Measurements from ENCODE around the gene CNTNAP2.
"Not testable (repeated sequence)": the region's sequence is repeated elsewhere in the genome, so short reads cannot be mapped to it uniquely, and the experiment has no call there.

CNTNAP2 gene

DNA sequence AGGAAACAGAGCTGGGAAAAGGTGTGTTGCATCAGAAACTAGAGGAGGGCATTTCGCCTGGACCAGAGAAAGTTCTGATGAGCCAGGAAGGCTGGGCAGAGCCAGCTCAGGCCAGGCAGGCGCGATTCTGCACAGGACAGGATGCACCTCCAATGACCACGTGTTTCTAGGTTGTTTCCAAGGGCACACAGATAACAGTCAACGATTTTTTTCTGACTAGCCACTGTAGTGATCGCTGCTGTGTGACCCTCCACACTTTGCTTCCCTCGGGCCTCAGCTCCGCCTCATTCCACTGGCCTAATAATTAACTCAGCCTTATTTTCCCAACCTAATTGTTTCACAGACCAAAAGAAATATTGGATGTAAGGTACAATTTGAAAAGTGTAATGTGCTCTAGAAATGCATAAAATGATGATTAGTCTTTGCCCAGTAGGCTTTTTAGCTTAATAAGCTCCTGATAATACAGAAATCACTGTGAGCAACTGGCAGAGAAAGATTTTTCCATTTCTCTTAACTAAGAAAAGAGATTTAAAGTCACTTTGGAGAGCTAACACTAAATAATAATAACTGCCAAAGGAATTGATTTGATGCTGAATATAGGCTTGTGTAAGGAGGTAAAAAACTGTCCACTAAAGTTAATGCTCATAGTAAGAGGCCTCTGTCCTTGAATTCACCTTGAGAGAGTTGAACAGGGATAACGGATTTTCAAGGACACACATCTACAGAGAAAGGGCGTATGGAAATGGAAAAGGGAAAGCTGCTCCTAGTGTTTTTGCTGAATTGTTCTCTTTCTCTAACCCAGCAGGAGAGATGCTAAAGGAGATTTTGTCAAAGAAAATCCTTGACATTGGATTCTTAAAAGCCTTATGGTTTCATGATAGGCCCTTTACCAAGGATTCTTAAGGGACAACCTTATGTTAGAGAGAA is 2183.0 kb downstream of the CNTNAP2 start:
- H3K4me1 ChIP-seq (ENCODE audit: low read depth, poor library complexity, severe bottlenecking): peaks cover 11% of the 10 kb centered on the region
- no peaks in the 10 kb centered on the region for H4K20me1 ChIP-seq (ENCODE audit: insufficient read depth)
- no peaks in the 10 kb centered on the region for H3K36me3 ChIP-seq (ENCODE audit: insufficient read depth)
- TF ChIP-seq, protein P1, sequence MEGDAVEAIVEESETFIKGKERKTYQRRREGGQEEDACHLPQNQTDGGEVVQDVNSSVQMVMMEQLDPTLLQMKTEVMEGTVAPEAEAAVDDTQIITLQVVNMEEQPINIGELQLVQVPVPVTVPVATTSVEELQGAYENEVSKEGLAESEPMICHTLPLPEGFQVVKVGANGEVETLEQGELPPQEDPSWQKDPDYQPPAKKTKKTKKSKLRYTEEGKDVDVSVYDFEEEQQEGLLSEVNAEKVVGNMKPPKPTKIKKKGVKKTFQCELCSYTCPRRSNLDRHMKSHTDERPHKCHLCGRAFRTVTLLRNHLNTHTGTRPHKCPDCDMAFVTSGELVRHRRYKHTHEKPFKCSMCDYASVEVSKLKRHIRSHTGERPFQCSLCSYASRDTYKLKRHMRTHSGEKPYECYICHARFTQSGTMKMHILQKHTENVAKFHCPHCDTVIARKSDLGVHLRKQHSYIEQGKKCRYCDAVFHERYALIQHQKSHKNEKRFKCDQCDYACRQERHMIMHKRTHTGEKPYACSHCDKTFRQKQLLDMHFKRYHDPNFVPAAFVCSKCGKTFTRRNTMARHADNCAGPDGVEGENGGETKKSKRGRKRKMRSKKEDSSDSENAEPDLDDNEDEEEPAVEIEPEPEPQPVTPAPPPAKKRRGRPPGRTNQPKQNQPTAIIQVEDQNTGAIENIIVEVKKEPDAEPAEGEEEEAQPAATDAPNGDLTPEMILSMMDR (conservative IDR thresholded peaks at IDR 0.05; ENCODE audit: low read depth, low read length): no peak
- no peak overlapping the region for H3K27ac ChIP-seq
- H3K4me2 ChIP-seq: no peak overlapping the region
- H3K27me3 ChIP-seq (ENCODE audit: insufficient read depth, low read depth): no peaks in the 10 kb centered on the region
- H3K4me3 ChIP-seq (IDR thresholded peaks at IDR 0.05; ENCODE audit: insufficient read depth, low read depth, low read length): no peak overlapping the region
- no peak overlapping the region for H3K9ac ChIP-seq
- no peaks in the 10 kb centered on the region for H3K79me2 ChIP-seq (ENCODE audit: insufficient read depth, low read depth)
- H2AFZ ChIP-seq (ENCODE audit: low read depth): no peak overlapping the region

DNA sequence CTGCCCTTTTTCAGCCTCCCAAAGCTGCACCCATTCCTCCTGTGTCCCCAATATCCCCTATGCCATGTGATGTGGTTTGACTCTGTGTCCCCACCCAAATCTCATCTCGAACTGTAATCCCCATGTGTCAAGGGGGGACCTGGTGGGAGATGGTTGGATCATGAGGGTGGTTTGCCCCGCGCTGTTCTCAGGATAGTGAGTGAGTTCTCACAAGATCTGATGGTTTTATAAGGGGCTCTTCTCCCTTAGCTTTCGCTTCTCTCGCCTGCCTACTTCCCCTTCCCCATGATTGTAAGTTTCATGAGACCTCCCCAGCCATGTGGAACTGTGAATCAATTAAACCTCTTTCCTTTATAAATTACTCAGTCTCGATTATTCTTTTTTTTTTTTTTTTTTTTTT is 2185.8 kb downstream of the CNTNAP2 start:
- not testable (repeated sequence) for H3K9ac ChIP-seq; H3K36me3 ChIP-seq (ENCODE audit: insufficient read depth); H4K20me1 ChIP-seq (ENCODE audit: insufficient read depth); H3K4me3 ChIP-seq (IDR thresholded peaks at IDR 0.05; ENCODE audit: insufficient read depth, low read depth, low read length); H2AFZ ChIP-seq (ENCODE audit: low read depth); H3K4me2 ChIP-seq; H3K79me2 ChIP-seq (ENCODE audit: insufficient read depth, low read depth); H3K27ac ChIP-seq; H3K27me3 ChIP-seq (ENCODE audit: insufficient read depth, low read depth)
- H3K4me1 ChIP-seq (ENCODE audit: low read depth, poor library complexity, severe bottlenecking): peaks cover 14% of the 10 kb centered on the region

DNA sequence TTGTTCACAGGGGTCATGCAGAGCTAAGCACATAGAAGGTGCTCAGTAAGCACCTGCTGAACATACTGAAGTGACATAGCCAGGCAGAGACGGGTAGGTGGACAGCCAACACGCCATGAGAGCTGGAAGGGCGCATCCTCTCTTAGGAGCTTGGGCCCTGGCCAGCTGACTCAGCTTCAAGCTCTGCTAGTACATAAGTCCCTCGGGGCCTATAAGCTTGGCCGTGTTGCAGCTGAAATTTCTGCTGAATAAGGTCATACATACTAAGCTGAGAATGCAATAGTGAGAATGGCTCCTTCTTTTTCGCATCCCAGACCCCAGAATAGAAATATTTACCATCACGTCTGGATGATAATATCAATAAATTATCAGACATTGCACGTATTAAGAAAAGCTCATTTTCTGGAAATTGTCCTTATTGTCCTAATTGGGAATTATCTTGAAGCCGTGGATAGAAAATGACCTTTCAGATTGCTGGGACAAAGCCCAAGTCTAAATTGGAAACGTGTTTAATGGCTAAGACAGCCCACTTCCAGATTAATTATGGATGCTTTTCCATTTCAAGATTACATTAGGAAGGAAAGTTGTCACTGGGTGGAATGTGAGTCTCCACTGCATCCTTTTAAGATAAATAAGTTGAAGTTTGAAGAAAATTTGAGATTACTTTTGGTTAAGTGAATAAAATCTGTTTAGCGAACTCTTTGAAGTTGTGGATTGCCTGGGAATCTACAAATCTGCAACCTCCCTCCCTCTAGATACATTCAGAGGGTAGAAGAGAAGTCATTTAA is 2186.9 kb downstream of the CNTNAP2 start:
- no peak overlapping the region for H2AFZ ChIP-seq (ENCODE audit: low read depth)
- H3K4me1 ChIP-seq (ENCODE audit: low read depth, poor library complexity, severe bottlenecking): peaks cover 14% of the 10 kb centered on the region
- TF ChIP-seq, protein P1 (conservative IDR thresholded peaks at IDR 0.05; ENCODE audit: low read depth, low read length): no peak
- H3K4me3 ChIP-seq (IDR thresholded peaks at IDR 0.05; ENCODE audit: insufficient read depth, low read depth, low read length): no peak overlapping the region
- H3K79me2 ChIP-seq (ENCODE audit: insufficient read depth, low read depth): no peaks in the 10 kb centered on the region
- H3K27me3 ChIP-seq (ENCODE audit: insufficient read depth, low read depth): no peaks in the 10 kb centered on the region
- 0 out of 2 replicates have a peak overlapping the region, but pooled peaks have one; percentile 3 for H3K4me2 ChIP-seq
- H3K36me3 ChIP-seq (ENCODE audit: insufficient read depth): no peaks in the 10 kb centered on the region
- H3K9ac ChIP-seq: no peak overlapping the region
- no peak overlapping the region for H3K27ac ChIP-seq
- no peaks in the 10 kb centered on the region for H4K20me1 ChIP-seq (ENCODE audit: insufficient read depth)

DNA sequence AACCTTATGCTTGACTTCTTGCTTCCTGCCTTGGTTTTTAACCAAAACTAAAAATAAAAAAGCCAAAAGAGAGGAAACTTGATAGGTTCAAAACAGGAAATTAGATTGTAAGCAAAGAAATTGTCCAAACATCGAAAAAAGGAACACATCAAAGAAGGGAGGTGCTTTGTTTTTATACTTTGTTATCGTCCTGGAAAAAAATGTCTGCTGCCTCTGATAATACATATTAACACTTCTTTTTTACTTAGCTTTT is 2187.4 kb downstream of the CNTNAP2 start:
- H3K4me3 ChIP-seq (IDR thresholded peaks at IDR 0.05; ENCODE audit: insufficient read depth, low read depth, low read length): no peak overlapping the region
- H3K27me3 ChIP-seq (ENCODE audit: insufficient read depth, low read depth): no peaks in the 10 kb centered on the region
- H4K20me1 ChIP-seq (ENCODE audit: insufficient read depth): no peaks in the 10 kb centered on the region
- H3K79me2 ChIP-seq (ENCODE audit: insufficient read depth, low read depth): no peaks in the 10 kb centered on the region
- no peaks in the 10 kb centered on the region for H3K36me3 ChIP-seq (ENCODE audit: insufficient read depth)
- TF ChIP-seq, protein P1 (conservative IDR thresholded peaks at IDR 0.05; ENCODE audit: low read depth, low read length): no peak
- no peak overlapping the region for H3K9ac ChIP-seq
- peaks cover 14% of the 10 kb centered on the region for H3K4me1 ChIP-seq (ENCODE audit: low read depth, poor library complexity, severe bottlenecking)
- H2AFZ ChIP-seq (ENCODE audit: low read depth): no peak overlapping the region
- no peak overlapping the region for H3K27ac ChIP-seq
- peak overlapping the region; percentile 3; the same call in 1 of the 2 replicates for H3K4me2 ChIP-seq

Data from KMS-11 (cell line).